Smooth muscle cell (in vitro differentiated cells): Measurements from ENCODE around the gene C1QTNF8. TPM values are rescaled to one million over a fixed set of nuclear protein-coding genes. Genes with fewer than 3 reads are reported as not detected.

Experiments used
- DNase-seq: peaks from one replicate; lab custom pipeline; 2025; ENCODE audit not compliant: unreplicated experiment; lab: John Stamatoyannopoulos, UW
- H2AFZ ChIP-seq: fragments of 200-600 bp; sonication (generic); 2 replicates; pipeline ENCODE4 v1.6.0; 2016; ENCODE audit warnings: antibody characterized with exemption, low read depth, mild to moderate bottlenecking
- H3F3A ChIP-seq: fragments of 200-600 bp; sonication (generic); 2 replicates; pipeline ENCODE4 v1.6.0; 2017; ENCODE audit warnings: antibody characterized with exemption, low read depth
- H3K27ac ChIP-seq: fragments of 200-600 bp; sonication (generic); 2 replicates; pipeline ENCODE4 v1.5.1; 2016; ENCODE audit warnings: low read depth, mild to moderate bottlenecking
- H3K27me3 ChIP-seq: fragments of 200-600 bp; sonication (generic); 2 replicates; pipeline ENCODE4 v1.6.1; 2016; ENCODE audit warnings: low read depth, mild to moderate bottlenecking
- H3K36me3 ChIP-seq: fragments of 200-600 bp; sonication (generic); 2 replicates; pipeline ENCODE4 v1.5.1; 2016; ENCODE audit warnings: low read depth
- H3K4me1 ChIP-seq: fragments of 200-600 bp; sonication (generic); 2 replicates; pipeline ENCODE4 v1.5.1; 2016; ENCODE audit warnings: low read depth
- H3K4me2 ChIP-seq: fragments of 200-600 bp; sonication (generic); 2 replicates; pipeline ENCODE4 v1.6.0; 2016; ENCODE audit warnings: mild to moderate bottlenecking
- H3K4me3 ChIP-seq: fragments of 200-600 bp; sonication (generic); 2 replicates; pipeline ENCODE4 v1.5.1; 2016; ENCODE audit warnings: mild to moderate bottlenecking
- H3K79me2 ChIP-seq: fragments of 200-600 bp; sonication (generic); 2 replicates; pipeline ENCODE4 v1.6.0; 2016; ENCODE audit warnings: low read depth, mild to moderate bottlenecking
- H3K9ac ChIP-seq: fragments of 200-600 bp; sonication (generic); 2 replicates; pipeline ENCODE4 v1.6.0; 2016; ENCODE audit warnings: low read depth
- H3K9me3 ChIP-seq: fragments of 200-600 bp; sonication (generic); replicated peaks from 2 replicates; pipeline ENCODE4 v1.5.1; 2016; ENCODE audit warnings: low read depth
- H4K20me1 ChIP-seq: fragments of 200-600 bp; sonication (generic); 2 replicates; pipeline ENCODE4 v1.6.0; 2016; ENCODE audit warnings: low read depth
- CTCF ChIP-seq: fragments of 200-600 bp; sonication (generic); IDR thresholded peaks from 2 replicates; pipeline ENCODE4 v1.5.1; 2017; ENCODE audit warnings: borderline replicate concordance, mild to moderate bottlenecking, antibody characterized with exemption; ENCODE audit not compliant: insufficient read depth, poor library complexity, severe bottlenecking
- WGBS: methylation state at CpG from one replicate; pipeline ENCODE4 v1.1.7; 2016; ENCODE audit warnings: low lambda C conversion rate; 5-methylcytosine and 5-hydroxymethylcytosine counted together
- polyA plus RNA-seq: library from polyadenylated mRNA; unstranded; fragments of >200 nt; fragmentation: Nextera tagmentation; extraction: Ambion mirVana; gene quantifications from 2 replicates; pipeline ENCODE4 v1.2.1, GENCODE V29; 2016
- total RNA-seq: library from RNA; depleted of rRNA; stranded (reverse); fragments of >200 nt; gene quantifications from 2 replicates; pipeline ENCODE4 v1.2.3, GENCODE V29; 2014

The C1QTNF8 gene
- total and polyA plus RNA-seq, 2 experiments from 2014 or later, result not detected

DNA sequence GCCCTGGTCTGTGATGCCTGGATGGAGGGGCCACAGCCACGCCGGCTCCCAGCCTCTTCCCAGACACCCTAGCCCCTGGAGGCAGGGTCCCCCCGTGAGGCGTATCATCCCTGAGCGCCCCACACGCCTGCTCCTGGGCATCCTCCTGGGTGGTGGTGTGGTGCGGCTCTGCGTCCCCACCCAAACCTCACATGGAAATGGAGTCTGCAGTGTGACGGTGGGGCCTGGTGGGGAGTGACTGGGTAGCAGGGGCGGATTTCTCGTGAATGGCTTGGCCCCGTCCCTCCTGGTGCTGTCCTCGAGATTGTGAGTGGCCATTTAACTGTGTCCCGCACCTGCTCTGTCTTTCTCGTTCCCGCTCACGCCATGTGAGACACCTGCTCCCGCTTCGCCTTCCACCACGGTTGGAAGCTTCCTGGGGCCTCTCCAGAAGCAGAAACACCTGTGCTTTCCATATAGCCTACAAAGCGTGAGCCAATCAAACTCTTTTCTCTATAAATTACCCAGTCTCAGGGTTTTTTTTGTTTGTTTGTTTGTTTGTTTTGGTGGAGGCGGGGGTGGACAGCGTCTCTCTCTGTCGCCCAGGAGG lies 29.4 kb downstream of the C1QTNF8 start:
- DNase-seq, result no peak
- 90% methylated on average over 24 of the region's 24 CpGs for whole genome bisulfite sequencing
- H3K27me3 ChIP-seq, result peaks cover 8% of the 10 kb centered on the region
- no peak overlapping the region for H2AFZ ChIP-seq
- H3K9ac ChIP-seq, result no peak overlapping the region
- no peaks in the 10 kb centered on the region for H3K4me1 ChIP-seq
- H3K4me2 ChIP-seq, result no peak overlapping the region
- no peaks in the 10 kb centered on the region for H3F3A ChIP-seq
- H3K9me3 ChIP-seq, result no peaks in the 10 kb centered on the region
- no peak overlapping the region for H3K27ac ChIP-seq
- no peak for TF ChIP-seq CTCF
- no peak overlapping the region for H3K4me3 ChIP-seq
- no peaks in the 10 kb centered on the region for H3K79me2 ChIP-seq
- no peaks in the 10 kb centered on the region for H4K20me1 ChIP-seq
- H3K36me3 ChIP-seq, result no peaks in the 10 kb centered on the region

GRCh38 chr16:1065469-1066128 lies 30.4 kb downstream of the C1QTNF8 start:
- Histone ChIP-seq H3K4me1 (no peaks in the 10 kb centered on the region), H3K79me2 (no peaks in the 10 kb centered on the region), H3K9me3 (no peaks in the 10 kb centered on the region), H3K4me3 (no peak overlapping the region), H3K27me3 (no peaks in the 10 kb centered on the region), H3K9ac (no peak overlapping the region), H4K20me1 (no peaks in the 10 kb centered on the region), H3F3A (no peaks in the 10 kb centered on the region), H3K27ac (no peak overlapping the region), H3K36me3 (no peaks in the 10 kb centered on the region), H2AFZ (no peak overlapping the region), H3K4me2 (no peak overlapping the region)
- 92% methylated on average over 25 of the region's 55 CpGs for WGBS
- TF ChIP-seq CTCF, result no peak
- DNase-seq, result no peak

DNA sequence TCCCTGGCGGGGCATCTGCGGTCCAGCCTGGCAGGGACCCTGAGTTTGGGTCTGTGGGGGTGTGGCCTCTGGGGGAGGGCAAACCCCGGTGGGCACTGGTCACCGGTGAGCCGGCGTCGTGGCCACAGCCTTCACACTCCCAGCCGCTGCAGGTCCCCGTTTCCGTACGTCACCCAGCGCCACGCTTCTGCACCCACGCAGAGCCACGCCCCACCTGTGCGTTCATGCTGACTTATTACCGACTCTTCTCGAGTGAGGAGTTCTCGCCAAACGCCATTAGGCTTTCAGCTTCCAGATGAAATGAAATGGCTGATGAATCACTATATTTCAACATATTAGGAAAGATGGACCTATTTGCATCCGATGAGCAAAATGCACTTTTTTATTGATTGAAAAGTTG lies 32.3 kb downstream of the C1QTNF8 start:
- no peaks in the 10 kb centered on the region for H3K79me2 ChIP-seq
- H3K27ac ChIP-seq, result no peak overlapping the region
- H3K4me3 ChIP-seq, result no peak overlapping the region
- H4K20me1 ChIP-seq, result no peaks in the 10 kb centered on the region
- no peak overlapping the region for H3K4me2 ChIP-seq
- no peaks in the 10 kb centered on the region for H3K9me3 ChIP-seq
- 86% methylated on average over 21 of the region's 21 CpGs for WGBS
- no peak overlapping the region for H2AFZ ChIP-seq
- DNase-seq, result no peak
- no peaks in the 10 kb centered on the region for H3K27me3 ChIP-seq
- no peaks in the 10 kb centered on the region for H3K4me1 ChIP-seq
- no peak overlapping the region for H3K9ac ChIP-seq
- H3K36me3 ChIP-seq, result no peaks in the 10 kb centered on the region
- TF ChIP-seq CTCF, result no peak
- no peaks in the 10 kb centered on the region for H3F3A ChIP-seq

DNA sequence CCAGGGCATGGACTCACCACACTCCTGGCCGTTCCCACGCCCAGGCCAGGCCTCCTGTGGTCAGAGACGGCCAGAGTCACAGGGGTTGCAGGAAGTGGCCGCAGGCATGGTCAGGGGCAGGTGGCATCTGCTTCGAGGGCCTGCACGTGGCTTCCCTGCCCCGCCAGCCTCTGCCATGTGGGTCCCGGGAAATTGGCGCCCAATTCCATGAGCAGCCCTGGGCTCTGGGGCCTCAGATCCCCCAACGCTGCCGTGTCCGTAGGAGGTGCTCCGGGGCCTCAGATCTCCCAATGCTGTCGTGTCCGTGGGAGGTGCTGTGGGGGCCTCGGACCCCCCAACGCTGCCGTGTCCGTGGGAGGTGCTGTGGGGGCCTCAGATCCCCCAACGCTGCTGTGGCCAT lies 33.1 kb downstream of the C1QTNF8 start:
- Histone ChIP-seq H3K27me3 (no peaks in the 10 kb centered on the region), H3K36me3 (no peaks in the 10 kb centered on the region), H2AFZ (no peak overlapping the region), H3K4me2 (no peak overlapping the region), H3F3A (no peaks in the 10 kb centered on the region), H3K4me3 (no peak overlapping the region), H3K27ac (no peak overlapping the region), H3K79me2 (no peaks in the 10 kb centered on the region), H3K9ac (no peak overlapping the region), H3K4me1 (no peaks in the 10 kb centered on the region), H3K9me3 (no peaks in the 10 kb centered on the region), H4K20me1 (no peaks in the 10 kb centered on the region)
- no peak for TF ChIP-seq CTCF
- 85% methylated on average over 17 of the region's 20 CpGs for WGBS
- no peak for DNase-seq
